DOHH2 (cell line): Measurements from ENCODE around the gene ATXN7.

Source experiments
- H3F3A ChIP-seq: fragments of 200-600 bp; sonication (generic), shearing (Covaris generic); 2 replicates; pipeline ENCODE4 v1.6.0; 2016; ENCODE audit warnings: antibody characterized with exemption, mild to moderate bottlenecking; ENCODE audit not compliant: control insufficient read depth, insufficient read depth
- H3K27ac ChIP-seq: fragments of 200-600 bp; sonication (generic); 2 replicates; pipeline ENCODE4 v1.5.1; 2014; ENCODE audit warnings: low read depth, mild to moderate bottlenecking, low read length, moderate library complexity
- H3K27me3 ChIP-seq: fragments of 200-600 bp; sonication (generic); 2 replicates; pipeline ENCODE4 v1.6.1; 2014; ENCODE audit warnings: mild to moderate bottlenecking, low read length, mixed read lengths; ENCODE audit not compliant: control insufficient read depth
- H3K36me3 ChIP-seq: fragments of 200-600 bp; sonication (generic); 2 replicates; pipeline ENCODE4 v1.6.1; 2014; ENCODE audit warnings: mild to moderate bottlenecking, low read length, moderate library complexity, mixed read lengths; ENCODE audit not compliant: control insufficient read depth
- H3K4me1 ChIP-seq: fragments of 200-600 bp; sonication (generic); 2 replicates; pipeline ENCODE4 v1.6.1; 2014; ENCODE audit warnings: mild to moderate bottlenecking, low read length, mixed read lengths; ENCODE audit not compliant: control insufficient read depth
- H3K4me2 ChIP-seq: fragments of 200-600 bp; sonication (generic); 2 replicates; pipeline ENCODE4 v1.6.0; 2014; ENCODE audit warnings: mild to moderate bottlenecking, low read length, moderate library complexity
- H3K4me3 ChIP-seq: fragments of 200-600 bp; sonication (generic); 2 replicates; pipeline ENCODE4 v1.5.1; 2014; ENCODE audit warnings: mild to moderate bottlenecking, low read length, mixed read lengths
- H3K79me2 ChIP-seq: fragments of 200-600 bp; sonication (generic); 2 replicates; pipeline ENCODE4 v1.6.1; 2014; ENCODE audit warnings: mild to moderate bottlenecking, low read length, mixed read lengths; ENCODE audit not compliant: control insufficient read depth
- H3K9me2 ChIP-seq: fragments of 200-600 bp; sonication (generic); replicated peaks from 2 replicates; pipeline ENCODE4 v1.6.1; 2014; ENCODE audit warnings: mild to moderate bottlenecking, low read length, mixed read lengths; ENCODE audit not compliant: control insufficient read depth
- H3K9me3 ChIP-seq: fragments of 200-600 bp; sonication (generic); 2 replicates; pipeline ENCODE4 v1.6.1; 2014; ENCODE audit warnings: antibody characterized with exemption, low read length, mixed read lengths; ENCODE audit not compliant: control insufficient read depth, insufficient read depth
- H4K20me1 ChIP-seq: fragments of 200-600 bp; sonication (generic); 2 replicates; pipeline ENCODE4 v1.6.0; 2014; ENCODE audit warnings: low read depth, mild to moderate bottlenecking, antibody characterized with exemption, low read length, moderate library complexity; ENCODE audit not compliant: control insufficient read depth, insufficient read depth
- CTCF ChIP-seq: fragments of 200-600 bp; sonication (generic); IDR thresholded peaks from one replicate; pipeline ENCODE4 v1.5.1; 2014; ENCODE audit warnings: antibody characterized with exemption, mild to moderate bottlenecking, low read depth, low read length; ENCODE audit not compliant: poor library complexity, severe bottlenecking
- EZH2phosphoT487 ChIP-seq: fragments of 200-600 bp; sonication (generic); IDR thresholded peaks from 2 replicates; pipeline ENCODE4 v1.6.1; 2017; ENCODE audit warnings: borderline replicate concordance, mild to moderate bottlenecking, antibody characterized with exemption, low read length, moderate library complexity, mixed read lengths

The ATXN7 gene

GRCh38 chr3:63963496-63963895, 99.8 kb downstream of the ATXN7 start:
- peaks cover 7% of the 10 kb centered on the region for H3K36me3 ChIP-seq
- H4K20me1 ChIP-seq, result 0 out of 2 replicates have a peak, but pooled peaks cover 4% of the 10 kb centered on the region
- TF ChIP-seq EZH2phosphoT487, result no peak
- TF ChIP-seq CTCF, result no peak
- H3K27ac ChIP-seq, result no peak overlapping the region
- peaks cover 36% of the 10 kb centered on the region for H3K79me2 ChIP-seq
- H3K4me3 ChIP-seq, result no peak overlapping the region
- H3K27me3 ChIP-seq, result no peaks in the 10 kb centered on the region
- H3K4me1 ChIP-seq, result peaks cover 43% of the 10 kb centered on the region
- H3K4me2 ChIP-seq, result no peak overlapping the region
- peaks cover 9% of the 10 kb centered on the region; the same call in 1 of the 2 replicates for H3F3A ChIP-seq
- H3K9me2 ChIP-seq, result no peaks in the 10 kb centered on the region
- no peaks in the 10 kb centered on the region for H3K9me3 ChIP-seq

GRCh38 chr3:63964681-63965485, 101.2 kb downstream of the ATXN7 start:
- Histone ChIP-seq H3K4me3 (no peak overlapping the region), H3K9me2 (no peaks in the 10 kb centered on the region), H3K36me3 (peaks cover 17% of the 10 kb centered on the region), H3K4me1 (peaks cover 41% of the 10 kb centered on the region), H3K27ac (no peak overlapping the region), H3K4me2 (no peak overlapping the region), H4K20me1 (peaks cover 7% of the 10 kb centered on the region; the same call in 1 of the 2 replicates), H3K9me3 (no peaks in the 10 kb centered on the region), H3K27me3 (no peaks in the 10 kb centered on the region), H3K79me2 (peaks cover 40% of the 10 kb centered on the region), H3F3A (0 out of 2 replicates have a peak, but pooled peaks cover 5% of the 10 kb centered on the region)
- no peak for TF ChIP-seq EZH2phosphoT487
- TF ChIP-seq CTCF, result no peak

GRCh38 chr3:63966007-63966406, 102.3 kb downstream of the ATXN7 start:
- Histone ChIP-seq H3K4me3 (no peak overlapping the region), H3K9me2 (no peaks in the 10 kb centered on the region), H3K27ac (no peak overlapping the region), H3K4me1 (peaks cover 35% of the 10 kb centered on the region), H4K20me1 (peaks cover 7% of the 10 kb centered on the region; the same call in 1 of the 2 replicates), H3K9me3 (no peaks in the 10 kb centered on the region), H3K79me2 (peaks cover 42% of the 10 kb centered on the region), H3K27me3 (no peaks in the 10 kb centered on the region), H3K4me2 (no peak overlapping the region), H3F3A (0 out of 2 replicates have a peak, but pooled peaks cover 5% of the 10 kb centered on the region), H3K36me3 (peaks cover 17% of the 10 kb centered on the region)
- TF ChIP-seq CTCF (no peak), EZH2phosphoT487 (no peak)
